Liver (tissue), 9 donors: Measurements from ENCODE around the gene POMT1. TPM values are rescaled to one million over a fixed set of nuclear protein-coding genes. Genes with fewer than 3 reads are reported as not detected.

ENCODE experiments used
- DNase-seq: peaks from one replicate; pipeline ENCODE4 v3.0.0-alpha.2; 2017; ENCODE audit warnings: low spot score
- H3K27ac ChIP-seq, 2 donors: one replicate each; pipeline ENCODE4 v1.7.0; 2013; ENCODE audit warnings: inconsistent platforms in 2 of 2, low read length in 2 of 2, control low read depth in 1 of 2, low read depth in 1 of 2, mild to moderate bottlenecking in 1 of 2
- H3K27me3 ChIP-seq, 4 donors: one replicate each; pipeline versions ENCODE4 v1.6.1 to v1.7.0; 2013; ENCODE audit warnings: low read length in 3 of 4, inconsistent platforms in 1 of 4, mild to moderate bottlenecking in 1 of 4, moderate library complexity in 1 of 4; ENCODE audit not compliant: control insufficient read depth in 4 of 4, insufficient read depth in 4 of 4
- H3K36me3 ChIP-seq, 4 donors: one replicate each; pipeline versions ENCODE4 v1.6.1 to v1.7.0; 2013; ENCODE audit warnings: low read length in 3 of 4, mild to moderate bottlenecking in 3 of 4, low read depth in 1 of 4, moderate library complexity in 1 of 4; ENCODE audit not compliant: control insufficient read depth in 4 of 4, insufficient read depth in 3 of 4
- H3K4me1 ChIP-seq, 4 donors: one replicate each; pipeline versions ENCODE4 v1.6.1 to v1.7.0; 2013; ENCODE audit warnings: low read length in 3 of 4, mild to moderate bottlenecking in 3 of 4, moderate library complexity in 1 of 4; ENCODE audit not compliant: control insufficient read depth in 4 of 4, insufficient read depth in 4 of 4
- H3K4me3 ChIP-seq, 3 donors: one replicate each; pipeline versions ENCODE4 v1.6.1 to v1.7.0; 2013; ENCODE audit warnings: low read length in 3 of 3, control low read depth in 1 of 3, low read depth in 1 of 3, mild to moderate bottlenecking in 1 of 3
- H3K9ac ChIP-seq, 2 donors: one replicate each; pipeline ENCODE4 v1.7.0; 2013; ENCODE audit warnings: low read length in 2 of 2, mild to moderate bottlenecking in 2 of 2, moderate library complexity in 2 of 2, control low read depth in 1 of 2, low read depth in 1 of 2
- H3K9me3 ChIP-seq, 4 donors: one replicate each; pipeline versions ENCODE4 v1.6.1 to v1.7.0; 2013; ENCODE audit warnings: low read length in 3 of 4; ENCODE audit not compliant: control insufficient read depth in 4 of 4
- ATF3 ChIP-seq: IDR thresholded peaks from 2 replicates; pipeline ENCODE4 v1.6.1; 2016; ENCODE audit warnings: antibody characterized with exemption
- CTCF ChIP-seq: fragments of 150-350 bp; IDR thresholded peaks from 2 replicates; pipeline ENCODE4 v1.5.1; 2017; ENCODE audit warnings: improper control_type of control experiment, low read depth, low read length; ENCODE audit not compliant: missing input control
- EGR1 ChIP-seq, 2 donors: IDR thresholded peaks; 2 replicates each; pipeline ENCODE4 v1.6.1; 2016 to 2018; ENCODE audit warnings: antibody characterized with exemption in 2 of 2, low read depth in 2 of 2
- FOXA1 ChIP-seq: IDR thresholded peaks from 2 replicates; pipeline ENCODE4 v1.6.1; 2016; ENCODE audit warnings: antibody characterized with exemption
- FOXA2 ChIP-seq: IDR thresholded peaks from 2 replicates; pipeline ENCODE4 v1.6.1; 2016; ENCODE audit warnings: antibody characterized with exemption
- GABPA ChIP-seq, 2 donors: IDR thresholded peaks in 1 of 2; conservative IDR thresholded peaks in 1 of 2; 2 replicates each; pipeline ENCODE4 v1.6.1; 2016; ENCODE audit warnings: antibody characterized with exemption in 2 of 2, mild to moderate bottlenecking in 1 of 2, moderate library complexity in 1 of 2
- HNF4A ChIP-seq, 2 donors: conservative IDR thresholded peaks; 2 replicates each; pipeline ENCODE4 v1.6.1; 2016; ENCODE audit warnings: antibody characterized with exemption in 2 of 2, mild to moderate bottlenecking in 2 of 2
- HNF4G ChIP-seq: IDR thresholded peaks from 2 replicates; pipeline ENCODE4 v1.6.1; 2016; ENCODE audit warnings: antibody characterized with exemption
- JUND ChIP-seq, 2 donors: IDR thresholded peaks; 2 replicates each; pipeline ENCODE4 v1.6.1; 2016; ENCODE audit warnings: antibody characterized with exemption in 2 of 2
- MAX ChIP-seq: IDR thresholded peaks from 2 replicates; pipeline ENCODE4 v1.6.1; 2016; ENCODE audit warnings: antibody characterized with exemption
- NR2F2 ChIP-seq: IDR thresholded peaks from 2 replicates; pipeline ENCODE4 v1.6.1; 2016; ENCODE audit warnings: antibody characterized with exemption
- RAD21 ChIP-seq, 2 donors: IDR thresholded peaks; 2 replicates each; pipeline ENCODE4 v1.6.1; 2016; ENCODE audit warnings: antibody characterized with exemption in 2 of 2, mild to moderate bottlenecking in 2 of 2
- REST ChIP-seq: IDR thresholded peaks from 2 replicates; pipeline ENCODE4 v1.6.1; 2016; ENCODE audit warnings: antibody characterized with exemption, mild to moderate bottlenecking
- RXRA ChIP-seq, 2 donors: IDR thresholded peaks; 2 replicates each; pipeline ENCODE4 v1.6.1; 2017 to 2018; ENCODE audit warnings: antibody characterized with exemption in 2 of 2, mild to moderate bottlenecking in 1 of 2
- SP1 ChIP-seq: IDR thresholded peaks from 2 replicates; pipeline ENCODE4 v1.6.1; 2018; ENCODE audit warnings: antibody characterized with exemption, mild to moderate bottlenecking
- TAF1 ChIP-seq: conservative IDR thresholded peaks from 2 replicates; pipeline ENCODE4 v1.6.1; 2016; ENCODE audit warnings: antibody characterized with exemption, mild to moderate bottlenecking
- YY1 ChIP-seq: IDR thresholded peaks from 2 replicates; pipeline ENCODE4 v1.6.1; 2016; ENCODE audit warnings: antibody characterized with exemption, mild to moderate bottlenecking
- ZBTB33 ChIP-seq: IDR thresholded peaks from 2 replicates; pipeline ENCODE4 v1.6.1; 2016; ENCODE audit warnings: antibody characterized with exemption
- WGBS: extraction: QIAGEN DNeasy Blood & Tissue Kit; methylation state at CpG from one replicate; pipeline ENCODE4 v1.1.7; 2013; 5-methylcytosine and 5-hydroxymethylcytosine counted together
- polyA plus RNA-seq, 2 donors: library from polyadenylated mRNA; stranded (reverse) in 1 of 2; unstranded in 1 of 2; fragments of 200-250 nt in 1 of 2; fragments of >200 nt in 1 of 2; fragmentation: Nextera tagmentation in 1 of 2; extraction: Ambion mirVana in 1 of 2; gene quantifications; one replicate each; pipeline versions ENCODE4 v1.2.1 to v1.2.3, GENCODE V29; 2013 to 2015
- total RNA-seq, 2 donors: library from RNA; depleted of rRNA; stranded (reverse); fragments of >200 nt; gene quantifications; one replicate each; pipeline ENCODE4 v1.2.3, GENCODE V29; 2014
- donor health status: healthy.
- donor health status: healthy.
- donor health status: healthy.
- donor health status: healthy.
- donor health status: healthy.

The POMT1 gene
- total and polyA plus RNA-seq, 4 donors: 11.2 to 14.2 (median 11.6) TPM

DNA sequence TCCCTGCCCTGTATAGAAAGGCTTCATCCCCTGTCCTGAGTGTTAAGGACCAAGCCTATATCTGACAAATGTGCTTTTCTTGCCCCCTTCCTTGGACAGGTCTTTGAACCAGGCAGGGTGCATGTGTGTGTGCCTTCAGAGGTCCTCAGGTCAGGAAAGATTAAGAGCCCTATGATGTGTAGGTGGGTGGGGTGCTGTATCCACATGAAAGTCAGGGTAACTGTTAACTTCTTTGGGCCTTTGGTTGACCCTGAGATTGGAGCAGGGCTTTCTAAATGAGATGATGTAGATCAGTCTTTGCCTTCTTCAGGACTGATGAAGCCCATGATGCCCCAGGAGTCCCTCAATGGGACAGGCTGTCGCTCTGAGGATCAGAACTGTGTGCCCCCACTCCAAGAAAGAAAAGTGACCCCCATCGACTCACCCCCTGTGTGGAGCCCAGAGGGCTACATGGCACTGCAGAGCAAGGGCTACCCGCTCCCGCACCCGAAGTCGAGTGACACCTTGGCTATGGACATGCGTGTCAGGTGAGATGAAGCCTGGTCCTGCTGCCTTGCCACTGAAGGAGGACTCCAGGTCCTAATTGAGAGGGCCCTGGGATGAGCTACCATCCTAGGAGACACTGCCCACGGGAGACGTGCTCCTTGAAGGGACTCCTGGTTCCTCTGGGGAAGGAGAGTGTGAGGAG, 29.4 kb upstream of the POMT1 start:
- TF ChIP-seq NR2F2 (no peak), RXRA (IDR thresholded peaks at IDR 0.05) (peak in 1 of 2 donors; percentile 30), MAX (no peak), EGR1 (IDR thresholded peaks at IDR 0.05; ENCODE audit: low read depth in 2 of 2) (no peak), ZBTB33 (no peak), SP1 (no peak), TAF1 (no peak)
- no peaks in the 10 kb centered on the region for H3K27me3 ChIP-seq
- H3K36me3 ChIP-seq: peaks cover 44 to 92% (median 67%) of the 10 kb centered on the region in 4 donors
- no peaks in the 10 kb centered on the region for H3K4me1 ChIP-seq
- no peak overlapping the region for H3K27ac ChIP-seq
- 95% methylated on average over 9 of the region's 9 CpGs for WGBS
- no peaks in the 10 kb centered on the region for H3K9me3 ChIP-seq
- no peak overlapping the region for H3K4me3 ChIP-seq
- no peak for DNase-seq
- H3K9ac ChIP-seq: no peak overlapping the region

- Histone ChIP-seq H3K4me1 (no peaks in the 10 kb centered on the region), H3K36me3 (peaks cover 42 to 91% (median 67%) of the 10 kb centered on the region in 4 donors), H3K27ac (no peak overlapping the region), H3K27me3 (no peaks in the 10 kb centered on the region), H3K9ac (no peak overlapping the region), H3K4me3 (no peak overlapping the region), H3K9me3 (no peaks in the 10 kb centered on the region)
- DNase-seq: no peak
- no peak for TF ChIP-seq RAD21 (IDR thresholded peaks at IDR 0.05)
- no peak for TF ChIP-seq JUND (IDR thresholded peaks at IDR 0.05)
- TF ChIP-seq ATF3: no peak
- TF ChIP-seq NR2F2: no peak
- TF ChIP-seq REST: no peak
- no peak for TF ChIP-seq SP1
- no peak for TF ChIP-seq GABPA (IDR thresholded peaks at IDR 0.05 in 1 of 2, conservative IDR thresholded peaks at IDR 0.05 in 1 of 2)
- TF ChIP-seq YY1: no peak
- no peak for TF ChIP-seq HNF4A (conservative IDR thresholded peaks at IDR 0.05)
- TF ChIP-seq MAX: no peak
- no peak for TF ChIP-seq HNF4G
- TF ChIP-seq ZBTB33: no peak
- no peak for TF ChIP-seq CTCF
- no peak for TF ChIP-seq FOXA2
- no peak for TF ChIP-seq FOXA1
- 86% methylated on average over 10 of the region's 10 CpGs for whole genome bisulfite sequencing
Measured at GRCh38 chr9:131473891-131474290, 28.8 kb upstream of the POMT1 start.
